ENCODE results near the gene NDUFB5.
"Not testable (repeated sequence)": the region's sequence is repeated elsewhere in the genome, so short reads cannot be mapped to it uniquely, and the experiment has no call there.

The NDUFB5 gene

DNA sequence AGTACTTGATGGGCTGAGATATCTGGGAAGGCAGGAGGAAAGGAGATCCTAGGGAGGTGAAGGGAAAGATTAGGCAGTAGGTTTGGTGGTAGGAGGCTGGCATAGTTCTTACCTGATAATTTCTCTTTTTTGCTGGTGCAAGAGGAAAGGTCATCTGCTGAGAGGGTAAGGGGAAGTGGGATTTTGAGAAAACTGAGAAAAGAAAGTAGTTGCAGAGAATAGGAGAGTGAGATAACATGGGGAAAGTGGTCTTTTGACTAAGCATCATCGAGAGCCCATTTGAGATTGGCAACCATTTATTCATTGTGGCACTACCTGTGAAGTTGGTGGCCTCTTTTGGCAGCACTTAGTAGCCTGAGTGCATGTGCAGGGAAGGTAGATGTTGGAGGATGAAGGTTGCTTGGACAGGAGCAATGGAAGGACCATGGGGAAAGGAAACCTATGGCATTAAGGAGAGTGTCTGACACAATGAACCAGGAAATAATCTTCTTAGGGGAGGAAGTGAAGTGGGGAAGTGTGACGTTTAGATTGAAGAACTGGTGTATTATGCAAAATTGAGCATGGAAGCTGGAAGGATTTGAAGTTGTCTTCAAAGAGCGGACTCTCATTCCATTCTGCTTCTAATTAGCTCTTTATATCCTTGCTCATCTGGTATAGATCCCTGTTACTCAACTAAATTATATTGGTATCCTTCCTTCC lies 26.3 kb downstream of the NDUFB5 start:
- DNase-seq (ENCODE audit: low read depth in 2 of 2): no peak

DNA sequence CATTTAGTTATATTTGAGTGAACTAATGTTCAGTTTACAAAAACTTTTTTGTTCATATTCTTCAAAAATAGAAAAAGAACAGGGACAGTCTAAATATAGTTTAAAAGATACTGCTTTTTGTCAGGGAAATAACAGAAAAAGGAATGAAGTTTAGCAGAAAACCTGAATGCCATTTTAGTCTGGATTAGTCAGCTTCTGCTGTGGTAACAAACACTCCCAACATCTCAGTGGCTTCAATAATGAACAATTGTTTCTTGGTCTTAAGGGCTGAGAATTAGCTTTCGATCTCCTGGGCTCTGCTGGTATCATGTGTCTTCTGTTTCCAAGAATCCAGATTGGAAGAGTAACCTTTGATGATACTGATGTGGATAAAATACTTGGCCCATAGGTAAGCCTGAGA lies 35.9 kb downstream of the NDUFB5 start:
- no peak for DNase-seq (ENCODE audit: low read depth in 2 of 2)

GRCh38 chr3:179642871-179643270 lies 38.3 kb downstream of the NDUFB5 start:
- DNase-seq (ENCODE audit: low read depth in 2 of 2): no peak

DNA sequence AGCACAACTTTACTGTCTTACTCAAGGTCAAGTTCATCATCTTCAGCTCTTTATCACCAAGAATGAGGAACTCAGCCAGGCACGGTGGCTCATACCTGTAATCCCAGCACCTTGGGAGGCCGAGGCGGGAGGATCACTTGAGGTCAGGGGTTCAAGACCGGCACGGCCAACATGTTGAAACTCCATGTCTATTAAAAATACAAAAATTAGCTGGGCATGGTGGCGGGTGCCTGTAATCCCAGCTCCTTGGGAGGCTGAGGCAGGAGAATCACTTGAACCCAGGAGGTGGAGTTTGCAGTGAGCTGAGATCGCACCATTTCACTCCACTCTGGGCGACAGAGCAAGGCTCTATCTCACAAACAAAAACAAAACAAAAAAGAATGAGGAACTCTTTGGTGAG lies 39.2 kb downstream of the NDUFB5 start:
- DNase-seq (ENCODE audit: low read depth in 2 of 2): not testable (repeated sequence)

GRCh38 chr3:179646177-179646576 lies 41.6 kb downstream of the NDUFB5 start:
- DNase-seq (ENCODE audit: low read depth in 2 of 2): no peak

DNA sequence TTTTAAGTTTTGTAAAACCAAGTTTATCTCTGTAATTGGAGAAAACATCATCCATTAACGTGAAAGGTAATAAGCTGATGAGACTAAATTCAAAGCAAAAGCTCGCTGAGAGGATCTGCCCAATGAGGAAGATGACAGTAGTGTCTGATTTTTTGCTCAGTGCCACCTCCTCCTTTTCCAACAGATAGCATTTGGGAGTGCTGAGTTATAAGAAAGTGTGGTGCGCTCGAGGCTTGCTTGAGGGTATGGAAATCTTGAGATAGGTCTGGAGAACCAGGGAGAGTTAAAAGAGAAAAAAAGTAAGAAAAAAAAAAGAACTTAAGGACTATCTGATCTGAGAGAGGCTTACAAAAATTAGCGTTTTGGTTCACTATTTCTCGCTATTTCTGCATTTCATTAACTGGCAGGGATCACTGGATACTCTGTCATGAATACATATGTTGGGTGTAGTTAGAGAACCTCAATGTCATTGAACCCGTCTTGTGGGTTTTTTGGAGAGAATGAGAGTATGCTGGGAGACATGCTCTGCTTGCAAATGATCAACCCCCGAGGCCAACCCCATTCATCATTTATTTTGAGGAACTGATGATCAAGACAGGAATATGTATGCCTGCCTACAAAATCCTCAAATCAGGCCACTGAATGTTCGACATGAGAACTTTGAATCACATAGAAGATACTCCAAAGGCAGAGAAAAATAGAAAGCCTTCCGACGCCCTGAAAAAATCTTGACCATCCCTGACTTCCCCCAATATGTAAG lies 47.3 kb downstream of the NDUFB5 start:
- DNase-seq (ENCODE audit: low read depth in 2 of 2): no peak

GRCh38 chr3:179652447-179653095 lies 48.0 kb downstream of the NDUFB5 start, which contains the start of gene USP13:
TSS of gene USP13 (plus strand) at chr3:179653040. CDS start at chr3:179653226, 186 bp downstream.
- peak; percentile 8 to 30 for DNase-seq (ENCODE audit: low read depth in 2 of 2)

DNA sequence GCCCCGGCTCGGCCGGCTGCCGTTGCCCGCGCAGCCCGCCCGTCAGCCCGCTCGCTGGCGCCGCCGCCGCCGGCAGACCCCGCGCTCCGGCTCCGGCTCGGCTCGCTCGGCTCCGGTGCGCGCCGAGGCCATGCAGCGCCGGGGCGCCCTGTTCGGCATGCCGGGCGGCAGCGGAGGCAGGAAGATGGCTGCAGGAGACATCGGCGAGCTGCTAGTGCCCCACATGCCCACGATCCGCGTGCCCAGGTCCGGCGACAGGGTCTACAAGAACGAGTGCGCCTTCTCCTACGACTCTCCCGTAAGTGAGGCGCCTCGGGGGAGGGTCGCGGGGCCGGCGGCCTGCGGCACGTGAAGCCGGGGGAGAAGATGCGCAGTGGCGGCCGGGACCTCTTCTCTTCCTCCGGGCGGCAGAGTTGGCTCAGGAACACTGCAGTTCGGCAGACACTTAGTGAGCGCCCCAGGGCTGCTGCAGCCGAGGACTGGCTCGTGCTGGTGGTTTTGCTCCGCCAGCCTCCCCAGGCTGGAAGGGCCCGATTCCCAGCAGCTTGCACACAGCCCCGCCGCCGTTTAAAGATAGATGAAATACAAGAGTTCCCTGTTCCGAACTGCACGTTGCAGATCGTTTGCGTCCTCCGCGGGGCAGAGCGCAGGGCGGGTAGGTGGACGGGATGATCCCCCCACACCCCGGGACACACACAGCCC lies 48.7 kb downstream of the NDUFB5 start:
- DNase-seq (ENCODE audit: low read depth in 2 of 2): peak; percentile 17 to 39

GRCh38 chr3:179655236-179655635 lies 50.6 kb downstream of the NDUFB5 start:
- DNase-seq (ENCODE audit: low read depth in 2 of 2): no peak

DNA sequence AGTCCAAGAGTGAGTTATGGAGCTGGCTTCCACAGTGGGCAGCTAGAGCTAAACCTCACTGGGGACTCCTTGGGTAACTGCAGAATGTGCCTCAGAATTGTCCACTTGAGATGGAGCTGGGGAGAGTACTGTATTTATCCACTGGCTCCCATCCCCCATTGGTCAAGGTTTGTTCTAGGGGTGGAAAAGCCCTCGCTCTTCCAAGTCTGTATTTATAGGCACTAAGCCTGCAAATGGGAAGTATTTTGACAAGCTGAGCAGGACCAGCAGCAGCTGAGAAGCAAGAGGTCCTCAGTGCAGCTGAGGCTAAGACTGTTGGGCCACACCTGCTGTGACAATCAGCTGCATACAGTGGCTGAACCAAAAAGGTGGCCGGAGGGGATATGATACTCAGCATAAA lies 54.0 kb downstream of the NDUFB5 start:
- no peak for DNase-seq (ENCODE audit: low read depth in 2 of 2)

DNA sequence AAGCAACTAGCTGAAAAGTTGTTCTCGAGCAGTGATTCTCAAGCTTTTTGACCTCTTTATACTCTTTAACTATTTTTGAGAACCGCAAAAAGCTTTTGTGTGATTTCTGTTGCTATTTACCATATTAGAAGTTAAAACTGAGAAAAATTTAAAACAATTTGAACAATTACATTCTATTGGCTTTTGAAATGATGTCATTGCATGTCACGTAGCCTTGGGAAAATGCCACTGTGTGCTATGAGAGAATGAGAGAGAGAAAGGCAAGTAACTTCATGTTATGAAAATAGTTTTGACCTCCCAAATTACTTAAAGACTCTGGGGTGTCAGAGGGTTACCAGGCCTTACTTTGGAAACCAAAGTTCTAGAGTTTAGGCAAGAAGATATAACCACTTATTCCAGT lies 56.3 kb downstream of the NDUFB5 start:
- DNase-seq (ENCODE audit: low read depth in 2 of 2): no peak

GRCh38 chr3:179661777-179662176 lies 57.2 kb downstream of the NDUFB5 start:
- no peak for DNase-seq (ENCODE audit: low read depth in 2 of 2)

DNA sequence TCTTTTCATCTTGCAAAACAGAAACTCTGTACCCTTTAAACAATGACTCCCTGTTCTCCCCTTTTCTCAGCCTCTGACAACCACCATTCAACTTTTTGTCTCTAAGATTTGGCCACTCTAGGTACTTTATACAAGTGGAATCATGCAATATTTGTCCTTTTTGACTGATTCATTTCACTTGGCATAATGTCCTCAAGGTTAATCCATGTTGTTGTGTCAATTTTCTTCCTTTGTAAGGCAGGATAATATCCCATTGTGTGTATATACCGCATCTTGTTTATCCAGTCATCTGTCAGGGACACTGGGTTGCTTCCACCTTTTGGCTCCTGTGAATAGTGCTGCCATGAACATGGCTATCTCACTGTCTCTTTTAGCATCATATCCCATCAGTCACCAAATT lies 58.5 kb downstream of the NDUFB5 start:
- no peak for DNase-seq (ENCODE audit: low read depth in 2 of 2)

DNA sequence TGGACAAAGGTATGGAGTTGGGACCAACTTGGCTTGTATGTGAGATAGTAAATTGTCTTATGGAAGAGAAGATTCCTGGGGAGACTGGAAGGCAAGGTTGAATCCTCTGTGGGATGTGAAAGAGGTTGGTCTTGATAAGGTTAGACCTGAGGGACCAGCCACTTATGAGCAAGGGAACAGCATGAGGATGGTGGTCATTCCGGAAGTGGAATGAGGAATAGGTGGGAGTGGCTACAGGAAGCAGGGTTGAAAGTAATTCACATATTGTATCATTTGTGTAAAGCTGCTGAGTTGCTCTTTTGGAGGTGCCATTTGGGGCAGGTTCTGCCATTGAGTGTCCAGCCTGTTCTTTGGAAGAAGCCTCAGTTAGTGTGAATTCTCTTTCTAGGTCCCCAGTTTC lies 61.4 kb downstream of the NDUFB5 start:
- DNase-seq (ENCODE audit: low read depth in 2 of 2): no peak

DNA sequence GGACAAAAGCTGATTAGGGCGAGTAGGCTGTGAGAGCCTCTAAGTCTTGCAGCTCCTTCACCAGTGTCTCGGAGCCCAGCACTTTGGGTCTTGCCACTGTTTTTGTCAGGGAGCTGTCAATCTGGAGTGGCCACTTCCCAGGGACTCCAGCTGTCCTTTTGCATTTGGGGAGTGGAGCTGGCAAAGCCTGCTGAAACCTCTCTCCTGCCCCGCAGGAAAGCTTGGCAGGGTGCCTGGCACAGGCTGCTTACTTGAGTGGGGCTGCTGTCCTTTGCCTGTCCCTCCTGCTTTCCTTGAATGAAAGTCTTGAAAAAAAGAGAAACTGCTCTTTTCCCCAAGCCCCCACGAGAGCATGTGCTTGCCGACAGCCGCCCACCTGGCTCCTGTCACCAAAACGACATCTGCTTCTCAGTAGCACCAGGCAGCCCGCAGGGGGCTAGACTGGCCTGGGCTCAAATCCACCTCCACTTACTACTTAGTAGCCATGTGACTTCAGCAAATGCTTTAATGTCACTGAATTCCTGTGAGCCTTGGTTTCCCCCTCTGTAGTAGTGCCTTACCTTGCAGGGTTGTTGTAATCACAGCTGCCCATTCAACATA lies 61.9 kb downstream of the NDUFB5 start:
- no peak for DNase-seq (ENCODE audit: low read depth in 2 of 2)

DNA sequence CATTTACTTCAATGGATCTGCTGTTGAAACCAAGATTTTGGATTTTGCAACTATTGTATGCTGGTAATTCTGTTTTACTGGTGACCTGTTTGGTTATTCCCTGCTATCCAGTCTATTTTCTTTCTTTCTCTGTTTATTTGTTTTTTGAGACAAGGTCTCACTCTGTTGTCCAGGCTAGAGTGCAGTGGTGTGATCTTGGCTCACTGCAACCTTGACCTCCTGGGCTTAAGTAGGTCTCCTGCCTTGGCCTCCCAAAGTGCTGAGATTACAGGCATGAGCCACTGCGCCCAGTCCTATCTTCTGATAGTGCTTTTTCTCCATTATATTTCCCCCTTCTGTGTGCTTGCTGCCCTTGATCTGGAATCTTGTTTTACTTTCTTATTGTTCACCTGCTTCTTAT lies 63.8 kb downstream of the NDUFB5 start:
- no peak for DNase-seq (ENCODE audit: low read depth in 2 of 2)

GRCh38 chr3:179670311-179670710 lies 65.7 kb downstream of the NDUFB5 start:
- no peak for DNase-seq (ENCODE audit: low read depth in 2 of 2)

GRCh38 chr3:179671309-179671708 lies 66.7 kb downstream of the NDUFB5 start:
- DNase-seq (ENCODE audit: low read depth in 2 of 2): no peak

DNA sequence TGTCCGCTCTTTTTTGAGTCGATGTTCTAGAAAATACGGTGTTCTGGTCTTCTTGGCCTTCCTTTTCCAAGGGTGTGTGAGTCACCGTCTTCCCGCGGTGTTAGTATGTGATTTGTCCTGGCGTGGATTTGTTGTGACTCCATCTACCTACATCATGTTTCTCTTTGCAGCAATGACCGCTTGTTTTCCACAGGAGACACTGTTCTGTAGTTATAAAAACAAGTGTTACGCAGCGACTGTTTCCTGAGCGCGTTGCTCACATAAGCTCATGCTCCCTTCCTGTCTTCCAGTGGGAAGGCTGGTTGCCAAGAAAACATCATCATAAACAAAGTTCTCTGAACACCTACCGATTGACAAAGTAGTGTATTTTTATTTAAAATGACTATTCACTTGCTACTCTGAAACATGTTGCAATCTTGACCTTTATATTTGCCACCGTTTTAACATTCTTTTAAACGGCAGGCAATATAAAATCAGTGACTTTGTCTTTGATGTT lies 67.2 kb downstream of the NDUFB5 start:
- DNase-seq (ENCODE audit: low read depth in 2 of 2): no peak

- DNase-seq (ENCODE audit: low read depth in 2 of 2): no peak
These were observed 68.3 kb downstream of the NDUFB5 start for GRCh38 chr3:179672918-179673317.

DNA sequence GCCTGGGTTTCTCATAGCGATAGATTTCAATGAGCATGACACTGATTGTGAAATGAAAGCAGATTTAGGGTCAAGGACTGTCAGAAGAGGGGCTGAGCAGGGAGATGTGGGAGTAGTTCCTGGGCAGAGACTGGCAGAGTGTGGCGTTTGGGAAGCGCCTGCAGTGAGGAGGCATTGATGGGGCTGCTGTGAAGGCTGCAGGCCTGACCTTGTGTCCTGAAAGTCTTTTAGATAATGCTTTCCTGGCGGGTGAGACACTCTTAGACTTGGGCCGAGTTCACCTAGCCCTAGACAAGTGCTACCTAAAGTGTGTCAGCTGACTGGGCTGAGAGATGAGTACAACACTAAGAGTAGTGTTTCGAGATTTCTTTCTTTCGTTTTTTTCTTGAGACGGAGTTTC lies 68.9 kb downstream of the NDUFB5 start:
- DNase-seq (ENCODE audit: low read depth in 2 of 2): no peak

- DNase-seq (ENCODE audit: low read depth in 2 of 2): no peak
These were observed 71.5 kb downstream of the NDUFB5 start for GRCh38 chr3:179676081-179676480.
